GM23338 (cell line): Measurements from ENCODE around the gene L3MBTL1.

Experiments
- EZH2 ChIP-seq: fragments of 200-600 bp; sonication (generic); IDR thresholded peaks from one replicate; pipeline ENCODE4 v1.8.0; 2017; ENCODE audit warnings: antibody characterized with exemption, mild to moderate bottlenecking, low read depth; ENCODE audit not compliant: unreplicated experiment
- POLR2AphosphoS5 ChIP-seq: IDR thresholded peaks from 2 replicates; pipeline ENCODE4 v1.6.1; 2016; ENCODE audit warnings: antibody characterized with exemption, low read depth
- TF ChIP-seq, protein P1 (sequence below), 2 experiments: fragments of 200-600 bp in 1 of 2; sonication (generic) in 1 of 2; conservative IDR thresholded peaks; 2 replicates each; pipeline versions ENCODE4 v1.5.1 to v1.6.1; 2016 to 2017; ENCODE audit warnings: antibody characterized with exemption in 2 of 2, low read depth in 2 of 2, mild to moderate bottlenecking in 2 of 2, moderate library complexity in 1 of 2
- TF ChIP-seq, protein P2 (sequence below): IDR thresholded peaks from one replicate; pipeline ENCODE4 v1.6.1; 2018; ENCODE audit warnings: antibody characterized with exemption; ENCODE audit not compliant: unreplicated experiment

DNA sequence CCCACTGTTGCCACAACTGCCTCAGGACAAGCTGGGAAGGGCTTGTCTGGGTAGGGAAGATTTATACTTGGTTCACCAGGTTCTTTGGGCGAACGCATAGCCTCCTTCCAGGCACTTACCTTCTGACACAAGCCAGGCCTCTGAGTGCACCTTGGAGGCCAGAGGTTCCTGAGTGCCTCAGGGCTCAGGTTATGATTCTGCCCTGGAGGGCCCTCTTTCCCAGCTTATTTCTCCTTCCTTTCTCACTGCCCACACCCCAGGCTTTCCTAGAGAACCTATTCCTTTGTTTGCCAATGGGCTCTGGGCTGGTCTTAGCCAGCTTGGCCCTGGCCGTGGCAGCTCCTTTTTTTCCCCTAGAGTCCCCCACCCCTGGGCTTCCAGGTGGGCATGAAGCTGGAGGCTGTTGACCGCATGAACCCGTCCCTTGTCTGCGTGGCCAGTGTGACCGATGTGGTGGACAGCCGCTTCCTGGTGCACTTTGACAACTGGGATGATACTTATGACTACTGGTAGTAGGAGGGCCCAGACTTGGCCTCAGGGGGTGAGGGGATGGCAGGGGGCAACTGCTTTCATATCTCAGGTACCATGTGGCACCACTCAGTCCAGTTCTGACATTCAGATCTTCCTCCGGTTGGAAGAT, 25.0 kb downstream of the L3MBTL1 start:
- TF ChIP-seq, protein P1, sequence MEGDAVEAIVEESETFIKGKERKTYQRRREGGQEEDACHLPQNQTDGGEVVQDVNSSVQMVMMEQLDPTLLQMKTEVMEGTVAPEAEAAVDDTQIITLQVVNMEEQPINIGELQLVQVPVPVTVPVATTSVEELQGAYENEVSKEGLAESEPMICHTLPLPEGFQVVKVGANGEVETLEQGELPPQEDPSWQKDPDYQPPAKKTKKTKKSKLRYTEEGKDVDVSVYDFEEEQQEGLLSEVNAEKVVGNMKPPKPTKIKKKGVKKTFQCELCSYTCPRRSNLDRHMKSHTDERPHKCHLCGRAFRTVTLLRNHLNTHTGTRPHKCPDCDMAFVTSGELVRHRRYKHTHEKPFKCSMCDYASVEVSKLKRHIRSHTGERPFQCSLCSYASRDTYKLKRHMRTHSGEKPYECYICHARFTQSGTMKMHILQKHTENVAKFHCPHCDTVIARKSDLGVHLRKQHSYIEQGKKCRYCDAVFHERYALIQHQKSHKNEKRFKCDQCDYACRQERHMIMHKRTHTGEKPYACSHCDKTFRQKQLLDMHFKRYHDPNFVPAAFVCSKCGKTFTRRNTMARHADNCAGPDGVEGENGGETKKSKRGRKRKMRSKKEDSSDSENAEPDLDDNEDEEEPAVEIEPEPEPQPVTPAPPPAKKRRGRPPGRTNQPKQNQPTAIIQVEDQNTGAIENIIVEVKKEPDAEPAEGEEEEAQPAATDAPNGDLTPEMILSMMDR (conservative IDR thresholded peaks at IDR 0.05; ENCODE audit: low read depth in 2 of 2), result no peak
- TF ChIP-seq, protein P2, sequence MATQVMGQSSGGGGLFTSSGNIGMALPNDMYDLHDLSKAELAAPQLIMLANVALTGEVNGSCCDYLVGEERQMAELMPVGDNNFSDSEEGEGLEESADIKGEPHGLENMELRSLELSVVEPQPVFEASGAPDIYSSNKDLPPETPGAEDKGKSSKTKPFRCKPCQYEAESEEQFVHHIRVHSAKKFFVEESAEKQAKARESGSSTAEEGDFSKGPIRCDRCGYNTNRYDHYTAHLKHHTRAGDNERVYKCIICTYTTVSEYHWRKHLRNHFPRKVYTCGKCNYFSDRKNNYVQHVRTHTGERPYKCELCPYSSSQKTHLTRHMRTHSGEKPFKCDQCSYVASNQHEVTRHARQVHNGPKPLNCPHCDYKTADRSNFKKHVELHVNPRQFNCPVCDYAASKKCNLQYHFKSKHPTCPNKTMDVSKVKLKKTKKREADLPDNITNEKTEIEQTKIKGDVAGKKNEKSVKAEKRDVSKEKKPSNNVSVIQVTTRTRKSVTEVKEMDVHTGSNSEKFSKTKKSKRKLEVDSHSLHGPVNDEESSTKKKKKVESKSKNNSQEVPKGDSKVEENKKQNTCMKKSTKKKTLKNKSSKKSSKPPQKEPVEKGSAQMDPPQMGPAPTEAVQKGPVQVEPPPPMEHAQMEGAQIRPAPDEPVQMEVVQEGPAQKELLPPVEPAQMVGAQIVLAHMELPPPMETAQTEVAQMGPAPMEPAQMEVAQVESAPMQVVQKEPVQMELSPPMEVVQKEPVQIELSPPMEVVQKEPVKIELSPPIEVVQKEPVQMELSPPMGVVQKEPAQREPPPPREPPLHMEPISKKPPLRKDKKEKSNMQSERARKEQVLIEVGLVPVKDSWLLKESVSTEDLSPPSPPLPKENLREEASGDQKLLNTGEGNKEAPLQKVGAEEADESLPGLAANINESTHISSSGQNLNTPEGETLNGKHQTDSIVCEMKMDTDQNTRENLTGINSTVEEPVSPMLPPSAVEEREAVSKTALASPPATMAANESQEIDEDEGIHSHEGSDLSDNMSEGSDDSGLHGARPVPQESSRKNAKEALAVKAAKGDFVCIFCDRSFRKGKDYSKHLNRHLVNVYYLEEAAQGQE, result no peak
- TF ChIP-seq POLR2AphosphoS5, result no peak
- TF ChIP-seq EZH2, result no peak
